HepG2 (cell line): Measurements from ENCODE around the gene CSF1R. TPM values are rescaled to one million over a fixed set of nuclear protein-coding genes. Genes with fewer than 3 reads are reported as not detected.

Experiments
- ATAC-seq: fragments of 200-7000 bp; cut with Tn5 transposase; 3 replicates; pipeline ENCODE4 v1.9.1; 2020; ENCODE audit warnings: mild to moderate bottlenecking, moderate library complexity
- BruUV-seq: library from RNA; stranded (reverse); fragments of 400-500 nt; replicated peaks from 2 replicates; lab custom pipeline; 2021; lab: Mats Ljungman, UMichigan
- CTCF ChIA-PET: fragments of 300-600 bp; formaldehyde crosslinking; extraction: SDS; loops from one replicate; lab custom pipeline; 2021; ENCODE audit warnings: low total read pairs, inconsistent platforms, low intra/inter-chr PET ratio; lab: Yijun Ruan, JAX
- POLR2A ChIA-PET: fragments of 350-600 bp; sonication (Branson Sonifier 250); formaldehyde crosslinking; loops from one replicate; lab custom pipeline; 2020; ENCODE audit warnings: antibody characterized with exemption, inconsistent platforms; lab: Yijun Ruan, JAX
- DNase-seq: peaks from one replicate; pipeline ENCODE4 v3.0.0-alpha.2; 2015; ENCODE audit warnings: low spot score
- FAIRE-seq: peaks from 3 replicates; lab custom pipeline; 2011; peaks lifted over from hg19 to GRCh38; lab: Jason Lieb, UNC
- H2AFZ ChIP-seq: one replicate; pipeline ENCODE4 v1.6.1; 2011; ENCODE audit warnings: low read length, inconsistent platforms
- H3K27ac ChIP-seq: fragments of 300-600 bp; 3 replicates; pipeline ENCODE4 v1.8.0; 2011; ENCODE audit warnings: mixed run types, mild to moderate bottlenecking, mixed read lengths, low read length, inconsistent platforms; ENCODE audit not compliant: insufficient read depth; ENCODE audit errors: extremely low read length
- H3K27me3 ChIP-seq, 2 experiments: fragments of 200-600 bp in 1 of 2; 2 replicates in 1 of 2; 3 replicates in 1 of 2; pipeline versions ENCODE4 v1.6.0 to v1.8.0; 2011; ENCODE audit warnings: low read length in 2 of 2, mild to moderate bottlenecking in 2 of 2, moderate library complexity in 2 of 2, inconsistent platforms in 1 of 2; ENCODE audit not compliant: insufficient read depth in 2 of 2, control insufficient read depth in 1 of 2
- H3K36me3 ChIP-seq, 2 experiments: fragments of 200-600 bp in 1 of 2; replicated peaks in 1 of 2; 2 replicates in 1 of 2; 3 replicates in 1 of 2; pipeline versions ENCODE4 v1.5.1 to v1.8.0; 2011; ENCODE audit warnings: low read length in 2 of 2, inconsistent platforms in 1 of 2; ENCODE audit not compliant: insufficient read depth in 2 of 2, control insufficient read depth in 1 of 2
- H3K4me1 ChIP-seq: 2 replicates; pipeline ENCODE4 v1.5.1; 2012; ENCODE audit warnings: low read length, inconsistent platforms; ENCODE audit not compliant: insufficient read depth
- H3K4me2 ChIP-seq: 2 replicates; pipeline ENCODE4 v1.6.0; 2011; ENCODE audit warnings: low read depth, low read length, inconsistent platforms
- H3K4me3 ChIP-seq, 3 experiments: fragments of 200-600 bp in 1 of 3; sonication (generic), shearing (Covaris generic) in 1 of 3; replicated peaks in 1 of 3; 2 replicates each; pipeline ENCODE4 v1.5.1; 2011 to 2016; ENCODE audit warnings: low read length in 3 of 3, inconsistent platforms in 2 of 3, low read depth in 2 of 3, mild to moderate bottlenecking in 2 of 3, control low read depth in 1 of 3, mixed read lengths in 1 of 3; ENCODE audit not compliant: insufficient read depth in 1 of 3
- H3K79me2 ChIP-seq: one replicate; pipeline ENCODE4 v1.6.1; 2011; ENCODE audit warnings: low read length, inconsistent platforms; ENCODE audit not compliant: insufficient read depth
- H3K9ac ChIP-seq: 2 replicates; pipeline ENCODE4 v1.6.0; 2011; ENCODE audit warnings: mild to moderate bottlenecking, low read depth, low read length, inconsistent platforms; ENCODE audit not compliant: insufficient read depth
- H3K9me3 ChIP-seq: 2 replicates; pipeline ENCODE4 v1.5.1; 2012; ENCODE audit warnings: mild to moderate bottlenecking, low read length
- H4K20me1 ChIP-seq: 2 replicates; pipeline ENCODE4 v1.6.0; 2011; ENCODE audit warnings: inconsistent platforms, mild to moderate bottlenecking, low read length, moderate library complexity; ENCODE audit not compliant: insufficient read depth
- RNF2 ChIP-seq: fragments of 450-650 bp; conservative IDR thresholded peaks from 2 replicates; pipeline ENCODE4 v1.6.1; 2016; ENCODE audit warnings: low read depth
- SRSF9 ChIP-seq: fragments of 200-400 bp; formaldehyde crosslinking; IDR thresholded peaks from 2 replicates; pipeline ENCODE4 v1.6.1; 2018; ENCODE audit warnings: borderline replicate concordance, mild to moderate bottlenecking, low read depth, low read length; ENCODE audit not compliant: insufficient read depth, poor library complexity, severe bottlenecking
- ZFP36L2 ChIP-seq: sonication (generic); formaldehyde crosslinking; IDR thresholded peaks from 2 replicates; pipeline ENCODE4 v1.4.0; 2020; ENCODE audit warnings: missing genetic modification reagents
- ZNF414 ChIP-seq: sonication (generic); formaldehyde crosslinking; IDR thresholded peaks from 2 replicates; pipeline ENCODE4 v1.5.0; 2020; ENCODE audit warnings: missing genetic modification reagents
- ZNF44 ChIP-seq: sonication (generic); formaldehyde crosslinking; IDR thresholded peaks from 2 replicates; pipeline ENCODE4 v1.5.1; 2020; ENCODE audit warnings: mild to moderate bottlenecking, missing genetic modification reagents
- ZNF615 ChIP-seq: sonication (generic); formaldehyde crosslinking; IDR thresholded peaks from 2 replicates; pipeline ENCODE4 v1.5.0; 2020; ENCODE audit warnings: mild to moderate bottlenecking, missing genetic modification reagents, borderline replicate concordance
- ZNF747 ChIP-seq: sonication (generic); formaldehyde crosslinking; IDR thresholded peaks from 2 replicates; pipeline ENCODE4 v1.8.1; 2023; ENCODE audit warnings: missing genetic modification reagents, mild to moderate bottlenecking, borderline replicate concordance
- WGBS: methylation state at CpG from one replicate; pipeline ENCODE4 v1.1.6; 2017; ENCODE audit warnings: low lambda C conversion rate; 5-methylcytosine and 5-hydroxymethylcytosine counted together
- in situ Hi-C: cut with HindIII; loops from 2 replicates; pipeline ENCODE4 v1.10.0; 2017; ENCODE audit warnings: low pct_unique_long_range_greater_than_20kb; ENCODE audit not compliant: extremely low pct_ligation_motif_present
- intact Hi-C: fragments of 100-400 bp; cut with micrococcal nuclease; formaldehyde crosslinking; loops from one replicate; pipeline ENCODE4 v1.10.0; 2022; ENCODE audit not compliant: unreplicated experiment
- polyA plus RNA-seq, 8 experiments: library from polyadenylated mRNA; depleted of rRNA in 3 of 8; stranded (reverse) in 7 of 8; unstranded in 1 of 8; fragments of >200 nt; fragmentation: Illumina TruSeq in 4 of 8; extraction: Trizol in 4 of 8; gene quantifications; 2 replicates each; pipeline versions ENCODE4 v1.2.1 to v1.2.3, GENCODE V29; 2011 to 2016; ENCODE audit warnings: low read depth in 4 of 8, missing spikeins in 1 of 8, mixed read lengths in 1 of 8; ENCODE audit not compliant: insufficient read depth in 1 of 8
- total RNA-seq, 5 experiments: library from RNA; depleted of rRNA; stranded (reverse); fragments of >200 nt; fragmentation: Illumina TruSeq; extraction: Trizol; gene quantifications; 2 replicates each; pipeline ENCODE4 v1.2.3, GENCODE V29; 2016; ENCODE audit warnings: low read depth in 1 of 5

The CSF1R gene
- total and polyA plus RNA-seq, 2 of the 13 experiments (the other 11 are each of a cell fraction or from before 2014, with no cell fraction given), result 0.01 TPM; not detected in 1

GRCh38 chr5:150113047-150113744, 26.8 kb upstream of the CSF1R start:
- 40% methylated on average over 14 of the region's 18 CpGs for WGBS
- Histone ChIP-seq H4K20me1 (no peaks in the 10 kb centered on the region), H3K4me2 (no peak overlapping the region), H3K79me2 (no peaks in the 10 kb centered on the region), H3K27ac (no peak overlapping the region), H3K9me3 (no peaks in the 10 kb centered on the region), H3K27me3 (peaks cover 2 to 22% of the 10 kb centered on the region in 2 experiments; a peak in 2 of 5 replicates), H3K9ac (no peak overlapping the region), H3K36me3 (no peaks in the 10 kb centered on the region), H3K4me3 (no peak overlapping the region), H2AFZ (no peak overlapping the region), H3K4me1 (no peaks in the 10 kb centered on the region)
- no TSS peak for BruUV-seq
- CTCF ChIA-PET, result no interaction called here
- POLR2A ChIA-PET, result no interaction called here
- no peak for FAIRE-seq
- ATAC-seq, result peak; percentile 32
- in situ Hi-C loops (no loop called here), intact Hi-C loops (no loop called here)
- DNase-seq, result no peak
- TF ChIP-seq ZFP36L2 (CRISPR knock-in tag) (no peak), ZNF615 (no peak), ZNF44 (CRISPR knock-in tag) (no peak), SRSF9 (no peak), ZNF414 (CRISPR knock-in tag) (no peak), ZNF747 (CRISPR knock-in tag) (no peak), RNF2 (no peak)
